Stomach (tissue), 9 donors: ENCODE results near the gene NAP1L4. TPM values are rescaled to one million over a fixed set of nuclear protein-coding genes. Genes with fewer than 3 reads are reported as not detected.
A peak's percentile ranks its signal among the peaks of the same experiment; 100 is the strongest.

Experiments used
- DNase-seq, 2 donors: peaks; one replicate each; pipeline versions ENCODE4 v3.0.0 to v3.0.0-alpha.2; 2013 to 2019
- H3K27ac ChIP-seq, 5 donors: fragments of 200-600 bp in 4 of 5; sonication (generic) in 4 of 5; one replicate each; pipeline ENCODE4 v1.5.1; 2013 to 2019; ENCODE audit warnings: mild to moderate bottlenecking in 1 of 5, moderate library complexity in 1 of 5
- H3K27me3 ChIP-seq, 3 donors: fragments of 200-600 bp; sonication (generic); one replicate each; pipeline ENCODE4 v1.5.1; 2017 to 2019; ENCODE audit warnings: mixed run types in 1 of 3
- H3K36me3 ChIP-seq, 4 donors: fragments of 200-600 bp; sonication (generic); 1 replicate in 3 of 4; 2 replicates in 1 of 4; pipeline ENCODE4 v1.5.1; 2016 to 2019
- H3K4me1 ChIP-seq, 4 donors: fragments of 200-600 bp; sonication (generic); one replicate each; pipeline ENCODE4 v1.5.1; 2016 to 2019
- H3K4me3 ChIP-seq, 4 donors: fragments of 200-600 bp; sonication (generic) in 3 of 4; one replicate each; pipeline ENCODE4 v1.5.1; 2016 to 2019; ENCODE audit warnings: mild to moderate bottlenecking in 1 of 4
- H3K9me3 ChIP-seq, 4 donors: fragments of 200-600 bp; sonication (generic); one replicate each; pipeline ENCODE4 v1.5.1; 2016 to 2019
- CTCF ChIP-seq, 7 experiments: fragments of 450-650 bp in 4 of 7; fragments of 200-600 bp in 3 of 7; sonication (generic) in 3 of 7; IDR thresholded peaks; one replicate each; pipeline ENCODE4 v1.5.1; 2016 to 2019; ENCODE audit warnings: antibody characterized with exemption in 7 of 7, control low read depth in 2 of 7, mild to moderate bottlenecking in 1 of 7
- EP300 ChIP-seq: sonication (generic); formaldehyde crosslinking; IDR thresholded peaks from one replicate; pipeline ENCODE4 v1.6.1; 2017; ENCODE audit warnings: antibody characterized with exemption
- POLR2A ChIP-seq, 4 donors: fragments of 450-650 bp; IDR thresholded peaks; one replicate each; pipeline ENCODE4 v1.6.1; 2016; ENCODE audit warnings: antibody characterized with exemption in 4 of 4, control low read depth in 2 of 4, mild to moderate bottlenecking in 1 of 4, moderate library complexity in 1 of 4
- POLR2AphosphoS5 ChIP-seq, 3 donors: sonication (generic); formaldehyde crosslinking; IDR thresholded peaks; one replicate each; pipeline ENCODE4 v1.6.1; 2016; ENCODE audit warnings: antibody characterized with exemption in 3 of 3
- WGBS, 5 donors: extraction: QIAGEN DNeasy Blood & Tissue Kit in 3 of 5; methylation state at CpG; one replicate each; pipeline versions ENCODE4 v1.1.5 to v1.1.7; 2013 to 2018; 5-methylcytosine and 5-hydroxymethylcytosine counted together
- intact Hi-C: fragments of 100-400 bp; cut with DNase I; formaldehyde crosslinking; loops from one replicate; pipeline ENCODE4 v1.15.1; 2023; ENCODE audit warnings: low total_unique reads
- polyA plus RNA-seq, 3 donors: library from polyadenylated mRNA; stranded (reverse); fragments of 200-250 nt; gene quantifications; one replicate each; pipeline ENCODE4 v1.2.3, GENCODE V29; 2013
- total RNA-seq, 5 donors: library from RNA; depleted of rRNA; stranded (reverse); fragments of >200 nt; gene quantifications; one replicate each; pipeline versions ENCODE4 v1.1.0 to v1.2.3, GENCODE V29; 2014 to 2016
- donor health status: healthy with polysubstance abuse.
- donor health status: Bipolar disorder and iron deficiency.
- donor health status: healthy.

The NAP1L4 gene
- total and polyA plus RNA-seq, 8 donors: 61.3 to 438 (median 121) TPM

- 64 to 86% (median 73%) methylated on average over 6 of the region's 6 CpGs for WGBS, 5 donors
- no peak overlapping the region for H3K27ac ChIP-seq
Measured at GRCh38 chr11:2980168-2980840, 11.8 kb downstream of the NAP1L4 start.

GRCh38 chr11:2977113-2977512 is 15.0 kb downstream of the NAP1L4 start:
- intact Hi-C loops: no loop called here

More at GRCh38 chr11:2980168-2980840, 11.8 kb downstream of the NAP1L4 start:
- no peak for TF ChIP-seq EP300
- TF ChIP-seq CTCF (IDR thresholded peaks at IDR 0.05): no peak
- TF ChIP-seq POLR2AphosphoS5 (IDR thresholded peaks at IDR 0.05): no peak
- no peak for TF ChIP-seq POLR2A (IDR thresholded peaks at IDR 0.05)
- H3K9me3 ChIP-seq: no peaks in the 10 kb centered on the region
- intact Hi-C loops: no loop called here
- no peak for DNase-seq
- no peak overlapping the region for H3K4me3 ChIP-seq
- H3K27me3 ChIP-seq: no peaks in the 10 kb centered on the region
- peaks cover 8 to 70% (median 30%) of the 10 kb centered on the region in 4 donors for H3K4me1 ChIP-seq
- peaks cover 30 to 45% (median 43%) of the 10 kb centered on the region in 4 donors for H3K36me3 ChIP-seq

GRCh38 chr11:2976294-2977063 is 15.7 kb downstream of the NAP1L4 start:
- intact Hi-C loops: no loop called here
- H3K4me3 ChIP-seq: no peak overlapping the region
- no peaks in the 10 kb centered on the region for H3K9me3 ChIP-seq
- no peak for DNase-seq
- TF ChIP-seq POLR2AphosphoS5 (IDR thresholded peaks at IDR 0.05): no peak
- no peak for TF ChIP-seq CTCF (IDR thresholded peaks at IDR 0.05)
- no peak for TF ChIP-seq EP300
- no peak for TF ChIP-seq POLR2A (IDR thresholded peaks at IDR 0.05)
- H3K4me1 ChIP-seq: peaks cover 0 to 34% (median 5%) of the 10 kb centered on the region in 4 donors
- no peak overlapping the region for H3K27ac ChIP-seq
- no peaks in the 10 kb centered on the region for H3K27me3 ChIP-seq
- 76 to 83% (median 82%) methylated on average over 6 of the region's 6 CpGs for WGBS, 5 donors
- peaks cover 57 to 83% (median 81%) of the 10 kb centered on the region in 4 donors for H3K36me3 ChIP-seq

More at GRCh38 chr11:2977113-2977512, 15.0 kb downstream of the NAP1L4 start:
- no peak overlapping the region for H3K4me3 ChIP-seq
- 55 to 66% (median 62%) methylated on average over 7 of the region's 7 CpGs for WGBS, 5 donors
- H3K4me1 ChIP-seq: peaks cover 2 to 40% (median 10%) of the 10 kb centered on the region in 4 donors
- peaks cover 51 to 76% (median 75%) of the 10 kb centered on the region in 4 donors for H3K36me3 ChIP-seq
- no peaks in the 10 kb centered on the region for H3K9me3 ChIP-seq
- no peak overlapping the region for H3K27ac ChIP-seq
- TF ChIP-seq EP300 (no peak), POLR2A (IDR thresholded peaks at IDR 0.05) (no peak), POLR2AphosphoS5 (IDR thresholded peaks at IDR 0.05) (no peak), CTCF (IDR thresholded peaks at IDR 0.05) (no peak)
- H3K27me3 ChIP-seq: no peaks in the 10 kb centered on the region
- DNase-seq: no peak

- no peak overlapping the region for H3K27ac ChIP-seq
- intact Hi-C loops: no loop called here
- no peak overlapping the region for H3K4me3 ChIP-seq
- peaks cover 0 to 28% (median 3%) of the 10 kb centered on the region in 4 donors for H3K4me1 ChIP-seq
- TF ChIP-seq EP300: no peak
- peak in 2 of 7 experiments; percentile 15 to 33 for TF ChIP-seq CTCF (IDR thresholded peaks at IDR 0.05)
- peaks cover 65 to 92% (median 90%) of the 10 kb centered on the region in 4 donors for H3K36me3 ChIP-seq
- 79 to 85% (median 85%) methylated on average over 4 of the region's 4 CpGs for WGBS, 5 donors
- no peaks in the 10 kb centered on the region for H3K9me3 ChIP-seq
- H3K27me3 ChIP-seq: no peaks in the 10 kb centered on the region
- peak; percentile 32 to 59 for DNase-seq
Measured at GRCh38 chr11:2975594-2975993, 16.5 kb downstream of the NAP1L4 start.
